Right lobe of liver (tissue), 6 donors: ENCODE measurements around the gene GABPB2. TPM values are rescaled to one million over a fixed set of nuclear protein-coding genes. Genes with fewer than 3 reads are reported as not detected.
A peak's percentile ranks its signal among the peaks of the same experiment; 100 is the strongest.

Source experiments
- ATAC-seq, 4 donors: fragments of 200-7000 bp; cut with Tn5 transposase; one replicate each; pipeline ENCODE4 v1.9.1; 2020; ENCODE audit warnings: mild to moderate bottlenecking in 4 of 4, moderate library complexity in 4 of 4
- DNase-seq, 3 donors: peaks; one replicate each; pipeline ENCODE4 v3.0.0-alpha.2; 2020
- H3K27ac ChIP-seq, 3 donors: fragments of 200-600 bp; one replicate each; pipeline ENCODE4 v1.8.0; 2022
- H3K27me3 ChIP-seq, 2 donors: fragments of 200-600 bp; one replicate each; pipeline ENCODE4 v1.8.0; 2022
- H3K36me3 ChIP-seq, 4 donors: fragments of 200-600 bp; sonication (generic) in 1 of 4; one replicate each; pipeline versions ENCODE4 v1.5.1 to v1.8.0; 2017 to 2022; ENCODE audit warnings: control low read depth in 1 of 4
- H3K4me1 ChIP-seq, 4 donors: fragments of 200-600 bp; sonication (generic) in 1 of 4; one replicate each; pipeline versions ENCODE4 v1.5.1 to v1.8.0; 2017 to 2022; ENCODE audit warnings: control low read depth in 1 of 4
- H3K4me3 ChIP-seq, 3 donors: fragments of 200-600 bp; one replicate each; pipeline ENCODE4 v1.8.0; 2022
- H3K9me3 ChIP-seq, 4 donors: fragments of 200-600 bp; sonication (generic) in 1 of 4; one replicate each; pipeline versions ENCODE4 v1.5.1 to v1.8.0; 2017 to 2022; ENCODE audit warnings: control low read depth in 1 of 4
- CTCF ChIP-seq, 4 donors: fragments of 200-600 bp in 3 of 4; fragments of 450-650 bp in 1 of 4; IDR thresholded peaks; one replicate each; pipeline versions ENCODE4 v1.5.1 to v1.8.0; 2016 to 2022; ENCODE audit warnings: antibody characterized with exemption in 4 of 4, mild to moderate bottlenecking in 2 of 4
- POLR2A ChIP-seq: fragments of 450-650 bp; IDR thresholded peaks from one replicate; pipeline ENCODE4 v1.6.1; 2017; ENCODE audit warnings: antibody characterized with exemption, mild to moderate bottlenecking
- WGBS: methylation state at CpG from one replicate; pipeline ENCODE4 v1.1.6; 2018; ENCODE audit warnings: low coverage, low lambda C conversion rate; ENCODE audit not compliant: insufficient coverage; ENCODE audit errors: missing lambda C conversion rate; 5-methylcytosine and 5-hydroxymethylcytosine counted together
- intact Hi-C, 2 donors: fragments of 100-400 bp; cut with DNase I; formaldehyde crosslinking; loops; one replicate each; pipeline versions ENCODE4 v1.11.2 to v1.14.1; 2022
- total RNA-seq, 6 experiments: library from RNA; depleted of rRNA in 2 of 6; stranded (reverse); fragments of >200 nt in 2 of 6; fragmentation: NEBNext Ultra II Directional in 3 of 6; extraction: Animal tissue kit (Norgen Biotek cat#: 25700) in 3 of 6; gene quantifications; one replicate each; pipeline versions ENCODE4 v1.1.0 to v1.2.4, GENCODE V29; 2016 to 2023
- donor health status: DM: no; HTN: yes; CAD: no.
- donor health status: DM: no; HTN: no; CAD: no.
- donor health status: DM: no; HTN: no; CAD: no.
- donor health status: DM: no; HTN: yes; CAD: no.
- donor health status: DM: no; HTN: yes; CAD: no.

Gene GABPB2
- total RNA-seq, 6 experiments from 2014 or later, result 2.0 to 6.5 (median 5.0) TPM

- intact Hi-C loops, result no loop called here
- Histone ChIP-seq H3K27me3 (no peaks in the 10 kb centered on the region), H3K36me3 (no peaks in the 10 kb centered on the region), H3K4me1 (no peaks in the 10 kb centered on the region), H3K27ac (no peak overlapping the region), H3K4me3 (no peak overlapping the region), H3K9me3 (no peaks in the 10 kb centered on the region)
- peak in 1 of 3 donors; percentile 33 for DNase-seq
- TF ChIP-seq POLR2A, result no peak
- no peak for TF ChIP-seq CTCF (IDR thresholded peaks at IDR 0.05)
- ATAC-seq, result no peak
- 93% methylated on average over 5 of the region's 12 CpGs for WGBS
These were observed 65.1 kb downstream of the GABPB2 start for GRCh38 chr1:151135433-151136385.

DNA sequence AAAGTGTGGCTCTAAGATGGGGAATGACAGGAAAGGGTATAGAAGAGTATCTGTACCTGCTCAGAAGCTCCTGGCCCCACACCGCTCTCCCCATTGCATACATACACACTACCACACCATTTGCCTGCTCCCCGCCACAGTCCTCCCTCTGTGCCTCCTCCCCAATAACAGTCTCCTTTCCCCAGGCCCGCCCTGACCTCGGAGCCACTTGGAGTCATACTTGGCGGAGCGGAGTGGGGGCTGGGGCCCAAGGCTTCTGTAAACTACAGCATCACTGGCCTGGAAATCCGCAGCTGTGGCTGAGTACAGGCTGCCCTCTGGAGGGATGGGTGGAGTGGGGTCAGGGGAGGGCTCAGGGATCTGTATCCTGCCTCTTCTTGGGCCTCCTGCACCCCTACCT is 67.2 kb downstream of the GABPB2 start:
- H3K4me1 ChIP-seq, result no peaks in the 10 kb centered on the region
- no peak overlapping the region for H3K4me3 ChIP-seq
- 100% methylated on average over 3 of the region's 7 CpGs for WGBS
- intact Hi-C loops, result no loop called here
- DNase-seq, result peak in 1 of 3 donors; percentile 44
- no peak for TF ChIP-seq POLR2A
- no peak for TF ChIP-seq CTCF (IDR thresholded peaks at IDR 0.05)
- H3K27ac ChIP-seq, result no peak overlapping the region
- H3K27me3 ChIP-seq, result no peaks in the 10 kb centered on the region
- no peak for ATAC-seq
- no peaks in the 10 kb centered on the region for H3K36me3 ChIP-seq
- H3K9me3 ChIP-seq, result no peaks in the 10 kb centered on the region

DNA sequence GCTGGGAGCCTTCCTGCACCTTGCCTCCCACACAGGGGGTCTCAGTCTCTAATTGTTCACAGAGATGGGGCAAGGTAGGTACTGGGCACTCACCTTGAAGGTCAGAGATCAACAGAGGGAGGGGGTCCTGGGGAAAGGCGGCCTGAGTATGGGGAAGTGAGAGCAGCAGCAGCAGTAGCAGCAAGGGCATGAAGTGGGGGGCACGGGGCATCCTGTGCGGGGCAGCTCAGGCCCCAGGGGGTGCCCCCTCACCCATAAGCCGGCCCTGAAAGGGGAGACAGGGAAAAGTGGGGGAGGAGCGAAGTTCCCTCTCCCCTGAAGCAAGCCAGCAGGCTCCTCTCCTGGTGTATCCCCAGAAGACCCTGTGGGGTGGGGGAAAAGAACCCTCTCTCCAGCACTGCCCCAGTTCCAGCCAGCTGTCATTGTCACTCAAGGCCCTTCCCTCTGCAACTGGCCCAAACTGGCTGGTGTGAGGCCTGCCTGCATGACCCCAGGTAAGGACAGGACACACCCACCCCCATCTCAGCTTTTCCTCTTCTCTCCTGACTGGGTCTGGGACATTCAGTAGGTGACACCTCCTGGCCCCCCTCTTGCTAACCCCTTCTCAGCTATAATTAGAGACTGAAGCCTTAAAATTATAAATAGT is 72.0 kb downstream of the GABPB2 start:
- no peak overlapping the region for H3K27ac ChIP-seq
- H3K4me3 ChIP-seq, result no peak overlapping the region
- TF ChIP-seq CTCF (IDR thresholded peaks at IDR 0.05) (no peak), POLR2A (no peak)
- H3K27me3 ChIP-seq, result no peaks in the 10 kb centered on the region
- intact Hi-C loops, result no loop called here
- H3K36me3 ChIP-seq, result no peaks in the 10 kb centered on the region
- DNase-seq (no peak), ATAC-seq (no peak)
- 100% methylated on average over 2 of the region's 5 CpGs for WGBS
- H3K4me1 ChIP-seq, result peaks cover 0 to 11% (median 5%) of the 10 kb centered on the region in 4 donors
- no peaks in the 10 kb centered on the region for H3K9me3 ChIP-seq

DNA sequence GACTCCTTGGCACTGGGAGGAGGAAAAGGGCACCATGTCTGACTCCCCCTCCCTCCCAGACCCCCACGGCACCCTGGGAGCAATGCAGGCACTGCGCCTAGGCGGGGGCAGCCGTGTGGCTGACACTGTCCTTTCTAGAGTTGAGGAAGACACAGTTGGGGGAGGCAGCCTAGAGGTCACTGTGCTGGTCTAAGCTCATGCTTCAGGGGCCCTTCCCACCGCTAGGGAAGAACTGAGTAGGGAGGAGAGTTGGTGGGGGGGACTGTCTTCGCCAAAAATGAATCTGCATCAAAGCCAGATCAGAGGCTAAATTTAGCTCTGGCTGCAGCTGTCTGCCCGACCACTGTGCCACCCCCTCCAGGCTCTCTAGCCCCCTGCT is 72.5 kb downstream of the GABPB2 start:
- TF ChIP-seq CTCF (IDR thresholded peaks at IDR 0.05) (no peak), POLR2A (no peak)
- H3K4me1 ChIP-seq, result peaks cover 0 to 16% (median 5%) of the 10 kb centered on the region in 4 donors
- H3K4me3 ChIP-seq, result no peak overlapping the region
- no peak overlapping the region for H3K27ac ChIP-seq
- intact Hi-C loops, result no loop called here
- whole genome bisulfite sequencing, result 80% methylated on average over 1 of the region's 7 CpGs
- no peaks in the 10 kb centered on the region for H3K27me3 ChIP-seq
- H3K36me3 ChIP-seq, result no peaks in the 10 kb centered on the region
- ATAC-seq (no peak), DNase-seq (no peak)
- H3K9me3 ChIP-seq, result no peaks in the 10 kb centered on the region
